Neural cell (in vitro differentiated cells): ENCODE results near the gene DCLK1. TPM values are rescaled to one million over a fixed set of nuclear protein-coding genes. Genes with fewer than 3 reads are reported as not detected.
A peak's percentile ranks its signal among the peaks of the same experiment; 100 is the strongest.

Experiments
- H2AFZ ChIP-seq: fragments of 200-600, 300-800 bp; sonication (generic), shearing (Covaris generic); 2 replicates; pipeline ENCODE4 v1.6.0; 2014; ENCODE audit warnings: low read depth, mild to moderate bottlenecking, antibody characterized with exemption, low read length, moderate library complexity
- H3F3A ChIP-seq: fragments of 200-600 bp; shearing (Covaris generic); 2 replicates; pipeline ENCODE4 v1.6.1; 2016; ENCODE audit warnings: mild to moderate bottlenecking, moderate library complexity, mixed read lengths, antibody characterized with exemption, low read length; ENCODE audit not compliant: insufficient read depth, poor library complexity, severe bottlenecking
- H3K27ac ChIP-seq: fragments of 200-600, 300-800 bp; sonication (generic), shearing (Covaris generic); 2 replicates; pipeline ENCODE4 v1.5.1; 2014; ENCODE audit warnings: mild to moderate bottlenecking, low read length, moderate library complexity
- H3K27me3 ChIP-seq: fragments of 300-800, 200-600 bp; sonication (generic), shearing (Covaris generic); 2 replicates; pipeline ENCODE4 v1.6.0; 2014; ENCODE audit warnings: mild to moderate bottlenecking, low read depth, low read length, moderate library complexity; ENCODE audit not compliant: insufficient read depth
- H3K36me3 ChIP-seq: fragments of 300-800, 200-600 bp; sonication (generic), shearing (Covaris generic); 2 replicates; pipeline ENCODE4 v1.5.1; 2014; ENCODE audit warnings: mild to moderate bottlenecking, antibody characterized with exemption, low read length, moderate library complexity; ENCODE audit not compliant: insufficient read depth
- H3K4me2 ChIP-seq: fragments of 300-800, 200-600 bp; sonication (generic), shearing (Covaris generic); 2 replicates; pipeline ENCODE4 v1.6.0; 2014; ENCODE audit warnings: mild to moderate bottlenecking, low read length
- H3K4me3 ChIP-seq: fragments of 300-800, 200-600 bp; sonication (generic), shearing (Covaris generic); 2 replicates; pipeline ENCODE4 v1.5.1; 2014; ENCODE audit warnings: mild to moderate bottlenecking, low read length, moderate library complexity
- H3K79me2 ChIP-seq: fragments of 200-600 bp; shearing (Covaris generic); replicated peaks from 2 replicates; pipeline ENCODE4 v1.6.0; 2014; ENCODE audit warnings: mild to moderate bottlenecking, low read length, moderate library complexity; ENCODE audit not compliant: insufficient read depth
- H3K9ac ChIP-seq: fragments of 300-800, 200-600 bp; sonication (generic), shearing (Covaris generic); 2 replicates; pipeline ENCODE4 v1.6.1; 2016; ENCODE audit warnings: mild to moderate bottlenecking, low read length, mixed read lengths
- H3K9me2 ChIP-seq: fragments of 200-600 bp; shearing (Covaris generic); 2 replicates; pipeline ENCODE4 v1.6.1; 2016; ENCODE audit warnings: mild to moderate bottlenecking, low read length, mixed read lengths; ENCODE audit not compliant: insufficient read depth
- H3K9me3 ChIP-seq: fragments of 200-600, 300-800 bp; sonication (generic), shearing (Covaris generic); 2 replicates; pipeline ENCODE4 v1.6.1; 2016; ENCODE audit warnings: mild to moderate bottlenecking, mixed run types, low read length, moderate library complexity, mixed read lengths
- H4K20me1 ChIP-seq: fragments of 200-600 bp; shearing (Covaris generic); 2 replicates; pipeline ENCODE4 v1.6.1; 2016; ENCODE audit warnings: mild to moderate bottlenecking, mixed run types; ENCODE audit not compliant: insufficient read depth
- EP300 ChIP-seq: fragments of 450-650 bp; conservative IDR thresholded peaks from 2 replicates; pipeline ENCODE4 v1.6.1; 2014; ENCODE audit warnings: antibody characterized with exemption, mild to moderate bottlenecking, moderate library complexity; ENCODE audit not compliant: poor library complexity, severe bottlenecking
- EZH2 ChIP-seq: fragments of 200-600, 300-800 bp; shearing (Covaris generic), sonication (generic); IDR thresholded peaks from 2 replicates; pipeline ENCODE4 v1.6.1; 2014; ENCODE audit warnings: antibody characterized with exemption, low read length, borderline replicate concordance, mild to moderate bottlenecking; ENCODE audit not compliant: insufficient read depth, poor library complexity, severe bottlenecking
- MXI1 ChIP-seq: fragments of 450-650 bp; conservative IDR thresholded peaks from 2 replicates; pipeline ENCODE4 v1.6.1; 2014; ENCODE audit warnings: antibody characterized with exemption, mild to moderate bottlenecking; ENCODE audit not compliant: poor library complexity, severe bottlenecking
- POLR2AphosphoS5 ChIP-seq: IDR thresholded peaks from 2 replicates; pipeline ENCODE4 v1.6.1; 2012
- RAD21 ChIP-seq: fragments of 450-650 bp; conservative IDR thresholded peaks from 2 replicates; pipeline ENCODE4 v1.6.1; 2014; ENCODE audit warnings: antibody characterized with exemption, mild to moderate bottlenecking, moderate library complexity
- REST ChIP-seq: IDR thresholded peaks from 2 replicates; pipeline ENCODE4 v1.6.1; 2012; ENCODE audit warnings: borderline replicate concordance
- SMC3 ChIP-seq: fragments of 450-650 bp; conservative IDR thresholded peaks from 2 replicates; pipeline ENCODE4 v1.6.1; 2014; ENCODE audit warnings: antibody characterized with exemption, mild to moderate bottlenecking, moderate library complexity; ENCODE audit not compliant: poor library complexity
- TAF1 ChIP-seq: IDR thresholded peaks from 2 replicates; pipeline ENCODE4 v1.6.1; 2012; ENCODE audit warnings: low read depth
- polyA plus RNA-seq: library from polyadenylated mRNA; depleted of rRNA; stranded (reverse); fragments of >200 nt; gene quantifications from 2 replicates; pipeline ENCODE4 v1.2.3, GENCODE V29; 2014
- TF ChIP-seq, protein P1 (sequence below): fragments of 450-650 bp; IDR thresholded peaks from 2 replicates; pipeline ENCODE4 v1.5.1; 2014; ENCODE audit warnings: antibody characterized with exemption, mild to moderate bottlenecking, moderate library complexity; ENCODE audit not compliant: poor library complexity, severe bottlenecking

DCLK1 gene
- polyA plus RNA-seq, 1 donor from 2014 or later, result 124 TPM

- H3K27ac ChIP-seq, result peak overlapping the region; percentile 87
- H3F3A ChIP-seq, result peaks cover 6% of the 10 kb centered on the region
- no peaks in the 10 kb centered on the region for H3K9me3 ChIP-seq
- no peak overlapping the region for H2AFZ ChIP-seq
- no peaks in the 10 kb centered on the region for H4K20me1 ChIP-seq
- peak overlapping the region; percentile 22 for H3K4me2 ChIP-seq
- H3K9ac ChIP-seq, result peak overlapping the region; percentile 44
- TF ChIP-seq REST (peak; percentile 97), TAF1 (no peak), POLR2AphosphoS5 (peak; percentile 74), RAD21 (peak; percentile 91), EZH2 (no peak), SMC3 (peak; percentile 78), EP300 (peak; percentile 71), MXI1 (no peak)
- TF ChIP-seq, protein P1, sequence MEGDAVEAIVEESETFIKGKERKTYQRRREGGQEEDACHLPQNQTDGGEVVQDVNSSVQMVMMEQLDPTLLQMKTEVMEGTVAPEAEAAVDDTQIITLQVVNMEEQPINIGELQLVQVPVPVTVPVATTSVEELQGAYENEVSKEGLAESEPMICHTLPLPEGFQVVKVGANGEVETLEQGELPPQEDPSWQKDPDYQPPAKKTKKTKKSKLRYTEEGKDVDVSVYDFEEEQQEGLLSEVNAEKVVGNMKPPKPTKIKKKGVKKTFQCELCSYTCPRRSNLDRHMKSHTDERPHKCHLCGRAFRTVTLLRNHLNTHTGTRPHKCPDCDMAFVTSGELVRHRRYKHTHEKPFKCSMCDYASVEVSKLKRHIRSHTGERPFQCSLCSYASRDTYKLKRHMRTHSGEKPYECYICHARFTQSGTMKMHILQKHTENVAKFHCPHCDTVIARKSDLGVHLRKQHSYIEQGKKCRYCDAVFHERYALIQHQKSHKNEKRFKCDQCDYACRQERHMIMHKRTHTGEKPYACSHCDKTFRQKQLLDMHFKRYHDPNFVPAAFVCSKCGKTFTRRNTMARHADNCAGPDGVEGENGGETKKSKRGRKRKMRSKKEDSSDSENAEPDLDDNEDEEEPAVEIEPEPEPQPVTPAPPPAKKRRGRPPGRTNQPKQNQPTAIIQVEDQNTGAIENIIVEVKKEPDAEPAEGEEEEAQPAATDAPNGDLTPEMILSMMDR, result peak; percentile 95
- no peaks in the 10 kb centered on the region for H3K9me2 ChIP-seq
- H3K79me2 ChIP-seq, result peaks cover 18% of the 10 kb centered on the region
- no peaks in the 10 kb centered on the region for H3K36me3 ChIP-seq
- no peaks in the 10 kb centered on the region for H3K27me3 ChIP-seq
- H3K4me3 ChIP-seq, result peak overlapping the region; percentile 46
Measured at GRCh38 chr13:35953537-35954206, 177.5 kb downstream of the DCLK1 start.

GRCh38 chr13:35947315-35947714, 183.9 kb downstream of the DCLK1 start:
- peaks cover 16% of the 10 kb centered on the region for H3K36me3 ChIP-seq
- H3K9me3 ChIP-seq, result no peaks in the 10 kb centered on the region
- H3K27ac ChIP-seq, result no peak overlapping the region
- H3K79me2 ChIP-seq, result peaks cover 5% of the 10 kb centered on the region
- H4K20me1 ChIP-seq, result no peaks in the 10 kb centered on the region
- H3F3A ChIP-seq, result peaks cover 6% of the 10 kb centered on the region
- no peak overlapping the region for H3K4me2 ChIP-seq
- H3K9me2 ChIP-seq, result no peaks in the 10 kb centered on the region
- no peak for TF ChIP-seq RAD21
- TF ChIP-seq SMC3, result no peak
- no peak for TF ChIP-seq POLR2AphosphoS5
- no peak for TF ChIP-seq REST
- no peak for TF ChIP-seq MXI1
- no peak for TF ChIP-seq TAF1
- no peak for TF ChIP-seq EZH2
- TF ChIP-seq EP300, result no peak
- TF ChIP-seq, protein P1, result no peak
- H3K9ac ChIP-seq, result no peak overlapping the region
- no peak overlapping the region for H2AFZ ChIP-seq
- no peaks in the 10 kb centered on the region for H3K27me3 ChIP-seq
- H3K4me3 ChIP-seq, result no peak overlapping the region
